Erythroblast (primary cell): ENCODE measurements around the gene ZNF625.

ENCODE experiments used
- GATA1 ChIP-seq: IDR thresholded peaks from 2 replicates; pipeline ENCODE4 v1.6.1; 2011; ENCODE audit warnings: low read depth, mild to moderate bottlenecking, control low read depth, low read length, moderate library complexity
- POLR2A ChIP-seq: IDR thresholded peaks from 2 replicates; pipeline ENCODE4 v1.6.1; 2011; ENCODE audit warnings: mild to moderate bottlenecking, low read length

DNA sequence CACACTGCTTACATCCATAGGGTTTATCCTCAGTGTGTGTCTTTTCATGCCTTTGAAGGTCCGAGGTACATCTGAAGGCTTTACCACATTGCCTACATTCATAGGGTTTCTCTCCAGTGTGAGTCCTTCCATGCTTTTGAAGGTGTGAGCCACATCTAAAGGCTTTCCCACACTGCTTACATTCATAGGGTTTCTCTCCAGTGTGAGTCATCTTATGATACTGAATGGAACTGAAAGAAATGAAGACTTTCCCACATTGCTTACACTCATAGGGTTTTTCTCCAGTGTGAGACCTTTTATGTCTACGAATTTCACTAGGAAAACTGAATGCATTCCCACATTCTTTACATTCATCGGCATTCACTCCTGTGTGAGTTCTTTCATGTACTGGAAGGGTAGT lies 23.5 kb downstream of the ZNF625 start:
- TF ChIP-seq POLR2A (no peak), GATA1 (no peak)
